Measurements from ENCODE around the gene SDK2.

SDK2 gene

GRCh38 chr17:73493956-73494926, 150.0 kb downstream of the SDK2 start:
- H3K27ac ChIP-seq (ENCODE audit: low read depth in 2 of 2, low read length in 2 of 2), result no peak overlapping the region
- no peak overlapping the region for H3K9ac ChIP-seq (ENCODE audit: low read depth in 1 of 2, low read length in 2 of 2)
- peaks cover 3% of the 10 kb centered on the region in 2 donors for H3K27me3 ChIP-seq (ENCODE audit: control insufficient read depth in 2 of 2, insufficient read depth in 2 of 2, low read length in 2 of 2)
- no peaks in the 10 kb centered on the region for H3K36me3 ChIP-seq (ENCODE audit: control insufficient read depth in 2 of 2, insufficient read depth in 2 of 2, low read length in 2 of 2)
- H3K9me3 ChIP-seq (ENCODE audit: control insufficient read depth in 2 of 2, low read length in 2 of 2), result no peaks in the 10 kb centered on the region
- H3K4me3 ChIP-seq (ENCODE audit: low read length in 2 of 2), result no peak overlapping the region
- no peaks in the 10 kb centered on the region for H3K4me1 ChIP-seq (ENCODE audit: control insufficient read depth in 2 of 2, insufficient read depth in 2 of 2, low read length in 2 of 2)

DNA sequence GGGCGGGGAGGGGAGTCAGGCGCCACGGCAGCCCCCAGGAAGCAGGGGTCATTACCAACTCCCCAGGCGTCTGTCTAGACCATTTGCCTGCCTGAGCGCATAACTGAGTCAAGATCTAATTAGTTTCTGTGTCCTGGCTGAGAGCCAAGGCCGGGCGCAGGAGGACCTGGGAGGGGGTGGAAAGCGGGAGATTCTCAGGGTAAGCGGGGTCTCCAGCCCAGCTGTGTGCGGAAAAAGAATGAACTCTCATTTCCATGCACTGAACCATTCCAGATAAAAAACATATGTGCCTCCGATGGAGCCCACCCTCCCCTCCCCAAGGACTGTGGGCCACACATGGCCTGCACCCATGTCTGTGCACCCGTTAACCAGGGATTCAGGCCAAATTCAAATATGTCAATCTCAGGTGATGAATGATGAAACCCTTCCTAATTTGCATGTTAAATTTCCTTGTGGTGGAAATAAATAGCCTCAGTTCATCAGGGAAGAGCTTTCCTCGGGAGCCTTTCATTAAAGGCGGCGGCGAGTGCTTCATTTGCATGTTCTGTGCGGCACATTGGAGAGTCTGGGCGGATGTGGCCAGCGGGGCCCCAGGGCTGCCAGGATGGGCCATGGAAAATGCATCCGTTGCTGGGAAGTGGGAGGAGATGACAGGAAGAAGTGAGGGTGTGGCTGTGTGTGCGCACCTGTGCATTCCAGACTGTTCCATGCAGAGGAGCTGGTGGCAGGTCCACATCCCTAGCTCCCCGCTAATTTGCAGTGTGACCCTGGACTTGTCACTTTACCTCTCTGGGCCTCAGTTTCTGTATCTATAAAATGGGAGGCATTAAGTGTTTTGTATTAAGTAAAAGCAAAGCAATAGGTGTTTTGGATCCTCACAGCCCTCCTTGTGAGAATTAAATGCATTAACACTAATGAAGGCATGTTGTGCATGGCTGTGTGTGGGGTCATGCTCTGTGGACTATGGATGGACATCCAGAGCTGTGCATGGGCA, 151.1 kb downstream of the SDK2 start:
- Histone ChIP-seq H3K36me3 (ENCODE audit: control insufficient read depth in 2 of 2, insufficient read depth in 2 of 2, low read length in 2 of 2) (no peaks in the 10 kb centered on the region), H3K4me1 (ENCODE audit: control insufficient read depth in 2 of 2, insufficient read depth in 2 of 2, low read length in 2 of 2) (no peaks in the 10 kb centered on the region), H3K9me3 (ENCODE audit: control insufficient read depth in 2 of 2, low read length in 2 of 2) (no peaks in the 10 kb centered on the region), H3K27ac (ENCODE audit: low read depth in 2 of 2, low read length in 2 of 2) (no peak overlapping the region), H3K9ac (ENCODE audit: low read depth in 1 of 2, low read length in 2 of 2) (no peak overlapping the region), H3K27me3 (ENCODE audit: control insufficient read depth in 2 of 2, insufficient read depth in 2 of 2, low read length in 2 of 2) (peaks cover 3% of the 10 kb centered on the region in 2 donors), H3K4me3 (ENCODE audit: low read length in 2 of 2) (no peak overlapping the region)

DNA sequence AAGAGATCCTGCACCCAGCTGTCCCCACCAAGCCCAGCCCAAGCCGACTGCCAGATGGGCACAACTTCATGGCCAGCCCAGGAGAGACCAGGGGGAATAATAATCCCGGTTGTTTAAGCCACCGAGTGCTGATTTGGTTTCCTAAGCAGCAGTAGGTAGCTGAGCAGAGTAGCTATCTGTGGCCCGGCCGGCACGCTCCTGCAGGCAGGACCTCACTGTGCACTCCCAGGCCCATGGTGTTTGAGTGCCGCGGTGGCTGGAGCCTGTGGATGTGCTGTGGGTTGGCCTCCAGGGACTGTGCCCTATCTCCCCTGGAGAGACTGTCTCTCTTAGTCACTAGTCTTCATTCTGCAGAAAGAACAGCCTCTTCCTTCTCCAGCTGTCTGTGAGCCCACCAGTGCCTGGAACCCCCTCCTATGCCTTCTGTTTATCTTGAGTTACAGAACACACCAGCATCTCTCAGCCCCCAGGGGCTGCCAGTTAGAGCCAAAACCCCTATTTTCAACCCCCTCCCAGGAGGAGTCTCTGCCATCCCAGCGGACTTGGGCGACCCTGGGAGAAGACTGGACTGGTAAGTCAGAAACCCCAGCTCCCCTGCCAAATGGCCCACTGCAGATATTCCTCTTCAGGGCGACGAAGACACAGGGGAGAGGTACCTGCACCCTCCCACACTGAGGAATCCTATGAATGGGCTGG, 152.0 kb downstream of the SDK2 start:
- peaks cover under 1 to 3% of the 10 kb centered on the region in 2 donors for H3K27me3 ChIP-seq (ENCODE audit: control insufficient read depth in 2 of 2, insufficient read depth in 2 of 2, low read length in 2 of 2)
- no peak overlapping the region for H3K9ac ChIP-seq (ENCODE audit: low read depth in 1 of 2, low read length in 2 of 2)
- H3K36me3 ChIP-seq (ENCODE audit: control insufficient read depth in 2 of 2, insufficient read depth in 2 of 2, low read length in 2 of 2), result no peaks in the 10 kb centered on the region
- no peaks in the 10 kb centered on the region for H3K4me1 ChIP-seq (ENCODE audit: control insufficient read depth in 2 of 2, insufficient read depth in 2 of 2, low read length in 2 of 2)
- no peak overlapping the region for H3K4me3 ChIP-seq (ENCODE audit: low read length in 2 of 2)
- H3K27ac ChIP-seq (ENCODE audit: low read depth in 2 of 2, low read length in 2 of 2), result no peak overlapping the region
- H3K9me3 ChIP-seq (ENCODE audit: control insufficient read depth in 2 of 2, low read length in 2 of 2), result no peaks in the 10 kb centered on the region

DNA sequence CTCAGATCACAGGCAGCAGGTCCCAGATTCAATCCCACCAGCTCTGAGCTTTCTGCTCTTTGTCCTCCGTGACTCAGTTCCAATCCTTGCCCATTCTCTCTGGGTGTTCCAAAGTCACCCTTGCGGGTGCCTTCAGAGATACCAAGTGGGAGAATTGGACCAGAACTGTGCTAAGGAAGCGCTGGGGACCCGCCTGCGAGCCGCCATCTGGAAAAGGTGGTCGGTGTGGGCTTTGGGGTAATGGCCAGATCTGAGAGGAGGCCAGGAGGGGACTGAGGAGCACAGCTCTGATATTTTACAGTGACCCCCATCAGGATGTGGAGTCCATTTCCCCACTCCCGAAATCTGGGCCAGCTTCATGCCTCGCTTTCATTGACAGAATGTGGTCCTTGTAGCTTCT, 152.6 kb downstream of the SDK2 start:
- Histone ChIP-seq H3K27me3 (ENCODE audit: control insufficient read depth in 2 of 2, insufficient read depth in 2 of 2, low read length in 2 of 2) (peaks cover 0 to 3% of the 10 kb centered on the region in 2 donors), H3K9me3 (ENCODE audit: control insufficient read depth in 2 of 2, low read length in 2 of 2) (no peaks in the 10 kb centered on the region)

DNA sequence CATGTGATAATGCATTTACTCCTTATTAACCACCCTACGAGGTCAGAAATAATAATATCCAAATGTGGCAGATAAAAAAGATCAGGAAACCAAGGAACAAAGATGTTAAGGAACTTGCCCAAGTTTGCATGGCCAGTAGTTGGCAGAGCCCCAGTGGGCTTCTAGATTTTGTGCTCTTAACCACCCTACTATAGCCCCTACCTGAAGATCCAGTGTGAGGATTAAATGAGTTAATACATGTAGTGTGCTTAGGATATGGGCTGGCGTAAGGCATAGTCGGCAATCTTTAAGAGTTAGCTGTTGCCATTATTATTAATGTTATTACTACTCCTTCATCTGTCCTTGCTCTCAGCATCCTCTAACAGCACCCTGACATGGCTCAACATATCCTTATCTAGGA, 153.4 kb downstream of the SDK2 start:
- no peak overlapping the region for H3K9ac ChIP-seq (ENCODE audit: low read depth in 1 of 2, low read length in 2 of 2)
- H3K4me3 ChIP-seq (ENCODE audit: low read length in 2 of 2), result no peak overlapping the region
- no peaks in the 10 kb centered on the region for H3K27me3 ChIP-seq (ENCODE audit: control insufficient read depth in 2 of 2, insufficient read depth in 2 of 2, low read length in 2 of 2)
- no peak overlapping the region for H3K27ac ChIP-seq (ENCODE audit: low read depth in 2 of 2, low read length in 2 of 2)
- H3K36me3 ChIP-seq (ENCODE audit: control insufficient read depth in 2 of 2, insufficient read depth in 2 of 2, low read length in 2 of 2), result no peaks in the 10 kb centered on the region
- no peaks in the 10 kb centered on the region for H3K4me1 ChIP-seq (ENCODE audit: control insufficient read depth in 2 of 2, insufficient read depth in 2 of 2, low read length in 2 of 2)
- no peaks in the 10 kb centered on the region for H3K9me3 ChIP-seq (ENCODE audit: control insufficient read depth in 2 of 2, low read length in 2 of 2)

More for the DNA sequence above, 152.6 kb downstream of the SDK2 start:
- no peaks in the 10 kb centered on the region for H3K4me1 ChIP-seq (ENCODE audit: control insufficient read depth in 2 of 2, insufficient read depth in 2 of 2, low read length in 2 of 2)
- H3K4me3 ChIP-seq (ENCODE audit: low read length in 2 of 2), result no peak overlapping the region
- no peak overlapping the region for H3K27ac ChIP-seq (ENCODE audit: low read depth in 2 of 2, low read length in 2 of 2)
- H3K9ac ChIP-seq (ENCODE audit: low read depth in 1 of 2, low read length in 2 of 2), result no peak overlapping the region
- no peaks in the 10 kb centered on the region for H3K36me3 ChIP-seq (ENCODE audit: control insufficient read depth in 2 of 2, insufficient read depth in 2 of 2, low read length in 2 of 2)

- no peak overlapping the region for H3K27ac ChIP-seq (ENCODE audit: low read depth in 2 of 2, low read length in 2 of 2)
- no peak overlapping the region for H3K9ac ChIP-seq (ENCODE audit: low read depth in 1 of 2, low read length in 2 of 2)
- H3K4me1 ChIP-seq (ENCODE audit: control insufficient read depth in 2 of 2, insufficient read depth in 2 of 2, low read length in 2 of 2), result no peaks in the 10 kb centered on the region
- peaks cover 0 to 4% of the 10 kb centered on the region in 2 donors for H3K9me3 ChIP-seq (ENCODE audit: control insufficient read depth in 2 of 2, low read length in 2 of 2)
- H3K27me3 ChIP-seq (ENCODE audit: control insufficient read depth in 2 of 2, insufficient read depth in 2 of 2, low read length in 2 of 2), result no peaks in the 10 kb centered on the region
- H3K36me3 ChIP-seq (ENCODE audit: control insufficient read depth in 2 of 2, insufficient read depth in 2 of 2, low read length in 2 of 2), result no peaks in the 10 kb centered on the region
- no peak overlapping the region for H3K4me3 ChIP-seq (ENCODE audit: low read length in 2 of 2)
These were observed 154.3 kb downstream of the SDK2 start for GRCh38 chr17:73489991-73490390.

DNA sequence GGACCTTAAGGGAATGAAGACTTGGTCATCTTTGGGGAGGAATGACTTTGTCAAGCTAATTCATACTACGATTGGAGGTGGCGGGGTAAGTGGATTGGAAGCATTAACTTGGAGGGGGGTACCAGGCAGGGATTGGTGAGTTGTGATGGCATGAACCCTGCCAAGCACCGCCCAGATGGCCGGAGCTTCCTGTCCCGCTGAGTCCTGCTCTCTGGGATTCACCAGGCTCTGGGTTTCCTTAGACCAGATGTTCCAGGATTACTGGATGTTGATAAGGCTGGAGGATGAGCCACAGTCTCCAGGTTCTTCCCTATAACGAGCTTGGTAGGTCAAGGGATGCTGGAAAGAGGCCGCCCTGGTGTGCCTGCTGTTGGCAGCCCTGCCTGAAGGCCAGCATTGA, 154.9 kb downstream of the SDK2 start:
- no peak overlapping the region for H3K4me3 ChIP-seq (ENCODE audit: low read length in 2 of 2)
- no peaks in the 10 kb centered on the region for H3K36me3 ChIP-seq (ENCODE audit: control insufficient read depth in 2 of 2, insufficient read depth in 2 of 2, low read length in 2 of 2)
- H3K9ac ChIP-seq (ENCODE audit: low read depth in 1 of 2, low read length in 2 of 2), result no peak overlapping the region
- H3K4me1 ChIP-seq (ENCODE audit: control insufficient read depth in 2 of 2, insufficient read depth in 2 of 2, low read length in 2 of 2), result no peaks in the 10 kb centered on the region
- H3K27ac ChIP-seq (ENCODE audit: low read depth in 2 of 2, low read length in 2 of 2), result no peak overlapping the region
- peaks cover 0 to 5% of the 10 kb centered on the region in 2 donors for H3K9me3 ChIP-seq (ENCODE audit: control insufficient read depth in 2 of 2, low read length in 2 of 2)
- no peaks in the 10 kb centered on the region for H3K27me3 ChIP-seq (ENCODE audit: control insufficient read depth in 2 of 2, insufficient read depth in 2 of 2, low read length in 2 of 2)

DNA sequence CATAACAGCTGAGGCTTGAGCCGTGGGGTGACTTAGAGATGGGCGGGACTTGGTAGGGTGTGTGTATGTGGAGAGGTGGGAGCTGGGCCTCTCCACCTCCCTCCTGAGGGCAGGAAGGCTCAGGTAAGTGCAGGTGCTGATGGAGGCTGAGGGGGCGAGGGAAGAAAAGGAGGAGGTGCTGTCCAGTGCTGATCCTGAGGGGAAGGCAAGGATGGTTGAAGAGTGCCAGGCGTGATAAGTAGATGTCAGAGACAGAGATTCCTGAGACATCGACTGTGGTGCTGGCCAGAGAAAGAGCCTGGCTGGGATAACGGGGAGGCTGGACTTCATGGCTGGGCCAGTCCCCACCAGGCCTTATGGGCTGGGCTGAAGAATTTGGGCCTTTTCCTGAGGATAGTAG, 159.1 kb downstream of the SDK2 start:
- Histone ChIP-seq H3K27ac (ENCODE audit: low read depth in 2 of 2, low read length in 2 of 2) (no peak overlapping the region), H3K4me3 (ENCODE audit: low read length in 2 of 2) (no peak overlapping the region), H3K36me3 (ENCODE audit: control insufficient read depth in 2 of 2, insufficient read depth in 2 of 2, low read length in 2 of 2) (no peaks in the 10 kb centered on the region), H3K9me3 (ENCODE audit: control insufficient read depth in 2 of 2, low read length in 2 of 2) (peaks cover 0 to 5% of the 10 kb centered on the region in 2 donors), H3K27me3 (ENCODE audit: control insufficient read depth in 2 of 2, insufficient read depth in 2 of 2, low read length in 2 of 2) (no peaks in the 10 kb centered on the region), H3K9ac (ENCODE audit: low read depth in 1 of 2, low read length in 2 of 2) (no peak overlapping the region), H3K4me1 (ENCODE audit: control insufficient read depth in 2 of 2, insufficient read depth in 2 of 2, low read length in 2 of 2) (no peaks in the 10 kb centered on the region)

DNA sequence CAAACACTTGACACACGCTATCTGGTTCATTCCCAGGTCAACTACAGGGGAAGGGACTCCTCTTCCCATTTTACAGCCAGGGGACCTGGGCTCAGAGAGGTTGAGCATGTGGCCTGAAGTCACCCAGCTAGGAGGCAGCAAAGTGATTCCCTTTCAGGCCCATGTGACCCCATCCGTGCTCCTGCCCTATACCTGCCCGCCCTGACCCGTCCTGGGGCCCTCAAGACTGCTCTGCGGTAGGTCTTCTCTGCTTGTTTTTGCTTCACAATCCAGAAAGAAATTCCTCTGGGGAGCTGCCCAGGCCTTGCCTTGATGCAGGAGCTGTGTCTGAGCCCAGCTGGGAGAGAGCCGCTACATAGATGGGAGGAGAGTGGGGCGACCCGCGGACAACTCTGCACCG, 161.4 kb downstream of the SDK2 start:
- no peak overlapping the region for H3K4me3 ChIP-seq (ENCODE audit: low read length in 2 of 2)
- peaks cover 0 to 5% of the 10 kb centered on the region in 2 donors for H3K9me3 ChIP-seq (ENCODE audit: control insufficient read depth in 2 of 2, low read length in 2 of 2)
- no peaks in the 10 kb centered on the region for H3K36me3 ChIP-seq (ENCODE audit: control insufficient read depth in 2 of 2, insufficient read depth in 2 of 2, low read length in 2 of 2)
- H3K4me1 ChIP-seq (ENCODE audit: control insufficient read depth in 2 of 2, insufficient read depth in 2 of 2, low read length in 2 of 2), result no peaks in the 10 kb centered on the region
- no peak overlapping the region for H3K27ac ChIP-seq (ENCODE audit: low read depth in 2 of 2, low read length in 2 of 2)
- H3K9ac ChIP-seq (ENCODE audit: low read depth in 1 of 2, low read length in 2 of 2), result no peak overlapping the region
- peaks cover 0 to 3% of the 10 kb centered on the region in 2 donors for H3K27me3 ChIP-seq (ENCODE audit: control insufficient read depth in 2 of 2, insufficient read depth in 2 of 2, low read length in 2 of 2)
